HG03378 (cell line): Measurements from ENCODE around the gene SLC27A1.

Experiments used
- ATAC-seq: cut with Tn5 transposase; IDR thresholded peaks from one replicate; pipeline ENCODE4 v1.9.1; 2021; ENCODE audit warnings: mild to moderate bottlenecking, moderate library complexity; ENCODE audit not compliant: unreplicated experiment

The SLC27A1 gene

DNA sequence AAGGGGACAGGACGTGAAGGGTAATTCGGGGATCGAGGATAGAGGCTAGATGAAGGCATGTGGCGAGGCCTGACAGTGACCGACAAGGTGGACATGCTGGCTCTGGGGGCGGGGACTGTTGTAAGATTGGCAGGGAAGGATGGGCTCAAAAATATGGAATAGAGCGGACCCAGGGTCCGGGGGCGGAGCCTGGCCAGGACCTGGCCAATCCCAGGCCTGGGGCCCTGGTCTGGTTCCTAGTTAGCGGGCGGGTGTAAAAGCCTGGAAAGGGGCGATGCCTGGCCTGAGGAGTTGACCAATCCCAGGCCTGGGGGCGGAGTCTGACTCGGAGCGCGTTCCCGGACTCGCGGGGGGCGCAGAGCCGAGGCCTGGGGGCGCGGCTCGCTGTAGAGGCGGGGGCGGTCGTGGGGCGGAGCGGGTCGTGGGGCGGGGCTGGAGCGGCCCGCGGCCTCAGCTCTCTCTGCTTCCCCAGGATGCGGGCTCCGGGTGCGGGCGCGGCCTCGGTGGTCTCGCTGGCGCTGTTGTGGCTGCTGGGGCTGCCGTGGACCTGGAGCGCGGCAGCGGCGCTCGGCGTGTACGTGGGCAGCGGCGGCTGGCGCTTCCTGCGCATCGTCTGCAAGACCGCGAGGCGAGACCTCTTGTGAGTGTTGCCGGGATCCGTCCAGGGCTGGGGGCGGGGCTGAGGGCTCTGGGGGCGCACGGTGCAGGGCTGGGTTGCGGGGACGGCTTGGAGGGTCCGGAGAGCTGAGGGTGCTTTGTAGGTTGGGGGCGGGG lies at the start of gene SLC27A1:
Gene SLC27A1, plus strand, starts transcription at position 457 of the 774 bp plus-strand sequence. Its CDS starts 17 bp downstream, at position 474.
- ATAC-seq, result peak; percentile 67

DNA sequence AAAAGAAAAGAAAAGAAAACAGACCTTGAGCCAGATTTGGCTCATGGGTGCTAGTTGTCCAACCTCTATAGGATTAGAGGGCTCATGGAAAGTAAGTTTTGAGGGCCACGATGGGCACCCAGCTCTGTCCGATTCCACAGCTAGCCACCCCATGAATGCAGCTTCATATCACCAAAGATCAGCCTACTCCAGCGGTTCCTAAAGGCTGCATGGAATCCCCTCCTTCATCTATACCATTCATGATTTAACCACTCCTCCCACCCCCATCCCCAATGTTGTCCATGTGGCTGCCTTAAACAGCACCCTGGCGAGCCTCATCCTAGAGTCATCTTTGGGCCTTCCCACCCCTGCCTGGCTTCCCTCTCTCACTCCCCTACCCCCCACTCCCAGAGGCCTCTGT lies 48.4 kb upstream of the SLC27A1 start:
- no peak for ATAC-seq

DNA sequence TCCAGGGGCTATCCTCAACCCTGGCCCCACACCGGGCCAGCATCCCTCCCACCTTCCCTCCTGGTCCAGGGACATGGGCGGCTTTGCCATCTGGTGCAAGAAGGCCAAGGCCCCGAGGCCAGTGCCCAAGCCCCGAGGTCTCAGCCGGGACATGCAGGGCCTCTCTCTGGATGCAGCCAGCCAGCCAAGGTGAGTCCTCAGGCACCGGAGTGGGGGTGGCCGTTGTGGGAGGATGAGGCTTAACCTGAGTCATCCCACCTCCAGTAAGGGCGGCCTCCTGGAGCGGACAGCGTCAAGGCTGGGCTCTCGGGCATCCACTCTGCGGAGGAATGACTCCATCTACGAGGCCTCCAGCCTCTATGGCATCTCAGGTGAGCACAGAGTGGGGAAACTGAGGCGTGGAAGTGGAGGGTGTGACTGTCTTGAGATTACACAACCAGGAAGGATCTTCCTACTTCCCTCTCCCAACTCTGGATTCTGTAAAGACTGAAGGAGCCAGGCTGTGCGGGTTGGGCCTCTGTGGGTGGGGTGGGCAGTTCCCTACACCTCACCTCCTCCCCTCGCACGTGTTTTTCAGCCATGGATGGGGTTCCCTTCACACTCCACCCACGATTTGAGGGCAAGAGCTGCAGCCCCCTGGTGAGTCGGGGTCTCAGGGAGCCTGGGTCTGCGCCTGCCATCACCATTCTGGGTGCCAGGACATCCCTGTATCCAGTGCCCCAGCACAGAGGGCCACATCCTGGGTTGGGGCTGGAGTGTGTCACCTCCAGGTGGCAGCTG lies 46.7 kb upstream of the SLC27A1 start:
- ATAC-seq, result no peak

DNA sequence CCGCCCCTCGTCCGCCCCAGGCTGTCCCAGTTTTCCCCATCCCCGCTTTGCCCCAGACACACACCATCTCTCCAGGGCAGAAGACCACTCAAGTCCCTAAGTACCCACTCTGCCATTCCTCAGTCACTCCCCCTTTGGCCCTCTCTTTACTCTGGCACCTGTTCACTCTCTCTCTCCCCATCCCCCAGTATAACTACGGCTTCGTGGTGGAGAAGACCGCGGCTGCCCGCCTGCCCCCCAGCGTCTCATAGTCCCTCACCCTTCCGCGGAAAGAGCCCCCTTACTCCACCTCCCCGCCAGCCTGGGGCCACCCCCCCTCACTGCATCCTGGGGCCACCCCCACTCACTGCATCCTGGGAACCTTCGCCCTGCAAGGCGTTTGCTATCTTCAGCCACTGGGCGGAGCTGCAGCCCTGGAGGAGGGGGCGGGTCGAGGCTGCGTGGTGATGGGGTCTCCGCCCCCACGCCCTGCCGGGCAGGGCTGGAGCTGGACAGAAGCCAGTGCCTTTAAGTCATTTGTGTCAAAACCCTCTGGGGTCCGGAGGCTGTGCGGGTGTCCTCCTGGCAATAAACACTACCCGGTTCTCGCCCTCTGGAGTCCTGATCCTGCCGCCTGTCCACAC lies 45.5 kb upstream of the SLC27A1 start:
- ATAC-seq, result no peak

DNA sequence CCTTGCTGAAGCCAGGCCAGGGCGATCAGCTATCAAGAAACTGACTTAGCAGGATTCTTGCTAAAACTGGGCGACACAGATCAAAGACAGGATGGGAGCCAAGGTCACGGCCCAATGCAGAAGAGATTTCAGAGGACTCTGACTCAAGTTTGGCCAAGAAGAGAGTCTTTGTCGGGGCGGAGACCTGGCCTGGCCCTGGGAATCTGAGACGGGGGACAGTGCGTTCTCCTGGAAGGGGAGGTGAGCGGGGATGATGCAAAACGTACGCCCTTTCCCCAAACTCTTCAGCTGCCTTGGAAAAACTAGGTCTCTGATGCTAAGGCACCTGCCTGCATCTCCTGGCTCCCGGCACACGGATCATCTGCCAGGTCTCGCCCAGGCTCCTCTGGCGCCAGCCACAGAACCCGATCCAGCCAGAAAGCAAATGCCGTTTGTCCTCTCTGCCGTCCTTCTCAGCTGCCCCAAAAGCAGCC lies 40.6 kb upstream of the SLC27A1 start:
- ATAC-seq, result no peak

DNA sequence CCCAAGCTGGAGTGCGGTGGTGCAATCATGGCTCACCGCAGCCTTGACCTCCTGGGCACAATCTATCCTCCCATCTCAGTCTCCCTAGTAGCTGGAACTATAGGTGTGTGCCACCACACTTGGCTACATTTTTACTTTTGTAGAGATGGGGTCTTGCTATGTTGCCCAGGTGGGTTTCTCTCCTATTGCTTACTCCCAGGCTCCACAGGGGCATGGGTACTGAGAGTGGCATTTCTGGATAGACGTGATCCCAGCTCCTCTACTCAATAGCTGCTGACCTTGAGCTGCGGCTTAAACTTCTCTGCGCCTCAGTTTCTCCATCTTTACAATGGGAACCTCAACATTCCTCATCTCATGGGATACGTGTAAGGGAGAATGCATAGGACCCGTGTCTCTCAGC lies 38.9 kb upstream of the SLC27A1 start:
- no peak for ATAC-seq

DNA sequence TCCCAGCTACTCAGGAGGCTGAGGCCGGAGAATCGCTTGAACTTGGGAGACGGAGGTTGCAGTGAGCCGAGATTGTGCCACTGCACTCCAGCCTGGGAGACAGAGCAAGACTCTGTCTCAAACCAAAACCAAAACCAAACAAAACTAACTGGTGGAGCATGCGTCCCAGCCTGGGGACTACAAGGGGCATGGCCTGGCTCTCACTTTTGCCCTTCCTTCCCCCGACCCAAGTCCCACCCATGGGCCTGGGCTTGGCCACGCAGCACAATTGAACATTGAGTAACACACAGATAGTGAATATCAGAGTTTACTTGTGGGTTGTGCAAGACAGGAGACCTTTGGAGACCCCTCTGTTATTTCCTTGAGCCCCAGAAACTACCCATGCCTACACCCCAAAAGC lies 35.1 kb upstream of the SLC27A1 start:
- no peak for ATAC-seq

DNA sequence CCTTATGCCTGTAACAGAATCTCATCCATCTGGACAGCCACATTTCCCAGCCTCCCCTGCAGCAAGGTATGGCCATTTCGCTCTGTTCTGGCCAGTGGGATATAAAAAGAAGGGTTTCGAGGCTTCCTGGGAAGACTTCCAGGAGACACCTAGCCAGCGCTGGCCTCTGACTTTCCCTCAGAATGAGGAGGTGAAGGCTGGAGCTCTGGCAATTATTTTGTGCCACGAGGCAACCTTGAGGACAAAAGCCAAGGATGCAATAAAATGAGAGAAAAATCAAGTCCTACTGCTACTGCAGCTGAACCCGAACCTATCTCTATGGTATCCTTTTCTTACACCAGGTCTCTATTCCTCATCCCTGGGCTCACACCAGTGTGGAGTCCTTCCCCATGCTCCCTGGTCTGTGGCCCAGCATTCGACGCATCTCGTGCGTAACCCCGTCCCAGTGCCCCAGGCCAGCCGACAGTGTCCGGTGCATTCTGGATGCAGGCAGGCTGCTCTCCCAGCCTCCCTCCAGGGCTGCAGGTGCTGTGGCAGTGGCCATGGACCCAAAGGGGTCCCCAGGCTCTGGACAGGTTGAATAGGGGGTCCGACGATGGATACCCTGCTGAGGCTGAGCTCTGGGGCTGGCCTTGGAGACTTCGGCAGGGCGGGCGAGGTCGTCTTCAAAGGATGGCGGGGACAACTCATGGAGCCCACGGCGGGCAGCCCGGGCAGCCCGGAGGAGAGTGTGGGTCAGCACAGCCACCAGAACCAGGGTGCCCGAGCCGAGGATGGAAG lies 34.0 kb upstream of the SLC27A1 start:
- no peak for ATAC-seq

DNA sequence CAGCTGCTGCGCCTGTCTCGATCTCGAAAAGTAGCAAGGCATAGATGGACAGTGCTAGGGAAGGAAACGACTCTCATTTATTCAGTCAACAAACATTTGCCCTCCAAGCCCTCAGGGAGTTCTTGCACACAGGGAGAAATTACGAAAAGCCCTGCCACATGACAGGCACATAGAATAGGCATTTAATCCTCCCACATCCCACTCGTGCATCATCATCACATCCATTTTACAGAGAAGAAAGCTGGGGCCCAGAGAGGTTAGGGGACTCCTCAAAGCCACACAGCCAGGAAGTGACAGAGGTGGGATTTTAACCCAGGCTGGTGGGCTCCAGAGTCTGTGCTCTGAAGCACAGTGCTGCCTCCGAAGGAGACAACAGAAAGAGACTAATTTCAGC lies 33.5 kb upstream of the SLC27A1 start:
- ATAC-seq, result no peak

DNA sequence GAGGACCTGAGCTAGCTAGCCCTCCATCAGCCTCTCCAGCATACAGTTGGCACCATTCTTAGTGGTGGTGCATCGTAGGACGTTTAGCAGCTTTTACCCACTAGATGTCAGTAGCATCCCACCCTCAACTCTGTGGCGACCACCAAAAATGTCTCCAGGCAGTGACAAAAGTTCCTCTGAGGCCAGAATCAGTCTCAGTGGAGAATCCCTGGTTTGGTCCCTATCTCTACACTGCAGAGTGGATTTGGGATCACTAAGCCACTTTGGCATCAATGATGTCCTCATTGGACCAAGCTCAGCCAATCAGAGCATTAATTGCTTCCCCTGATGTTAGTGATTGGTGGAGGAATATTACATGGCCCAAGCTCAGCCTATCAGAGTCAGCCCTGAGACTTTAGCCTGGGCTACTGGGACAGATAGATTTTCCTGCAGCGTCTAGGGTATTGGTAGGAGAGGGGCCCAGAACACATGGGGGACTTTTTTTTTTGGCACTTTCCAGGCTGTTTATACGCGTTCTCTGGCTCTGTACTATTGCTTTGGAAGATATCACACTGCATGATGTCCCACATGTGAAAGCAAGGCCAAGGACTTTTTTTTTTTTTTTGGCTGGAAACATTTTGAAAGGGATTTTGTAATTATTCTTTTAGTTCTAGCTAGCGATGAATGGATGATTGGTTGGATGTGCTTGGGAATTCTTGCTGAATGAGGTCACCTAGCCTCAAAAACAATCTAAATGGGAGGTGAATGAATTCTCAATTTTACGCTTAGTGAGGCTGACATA lies 28.9 kb upstream of the SLC27A1 start:
- ATAC-seq, result no peak

DNA sequence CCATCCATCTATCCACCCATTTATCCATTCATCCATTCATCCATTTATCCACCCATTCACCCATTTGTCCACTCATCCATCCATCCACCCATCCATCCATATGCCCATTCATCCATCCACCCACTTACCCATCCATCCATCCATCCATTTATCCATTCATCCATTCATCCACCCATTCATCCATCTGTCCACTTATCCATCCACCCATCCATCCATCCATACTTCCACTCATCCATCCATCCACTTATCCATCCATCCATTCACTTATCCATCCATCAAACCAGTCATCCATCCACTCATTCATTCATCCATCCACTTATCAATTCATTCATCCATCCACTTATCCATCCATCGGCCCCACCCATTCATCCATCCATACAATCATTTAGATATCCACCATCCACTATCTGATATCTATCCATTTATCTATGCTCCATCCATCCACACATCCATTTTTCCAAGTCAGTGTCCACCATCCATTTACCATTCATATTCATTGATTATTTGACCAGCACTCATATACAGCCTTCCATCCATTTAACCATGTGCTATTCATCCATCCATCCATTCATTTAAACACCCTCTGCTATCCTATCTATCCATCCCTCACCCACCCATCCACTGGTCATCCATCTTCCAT lies 24.7 kb upstream of the SLC27A1 start:
- ATAC-seq, result no peak

DNA sequence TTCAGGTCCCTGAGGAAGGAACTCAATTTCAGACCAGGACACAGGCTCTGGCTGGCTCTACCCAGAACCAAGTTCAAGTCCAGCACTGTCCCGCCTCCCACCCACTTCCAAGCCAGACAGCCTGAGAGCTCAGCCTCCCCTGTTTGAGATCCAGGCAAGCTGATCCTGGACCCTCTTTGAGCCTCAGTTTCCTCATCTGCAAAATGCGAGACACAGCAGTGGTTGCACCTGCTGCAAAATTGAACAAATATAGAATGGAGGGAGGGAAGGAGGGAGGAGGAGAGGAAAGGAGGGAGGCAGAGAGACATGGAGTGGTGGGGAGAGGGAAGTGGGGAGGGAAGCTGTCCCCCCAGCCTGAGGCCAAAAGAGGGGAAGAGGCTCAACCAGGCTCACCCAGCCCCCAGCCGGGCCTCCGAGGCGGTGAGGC lies 22.6 kb upstream of the SLC27A1 start:
- no peak for ATAC-seq

DNA sequence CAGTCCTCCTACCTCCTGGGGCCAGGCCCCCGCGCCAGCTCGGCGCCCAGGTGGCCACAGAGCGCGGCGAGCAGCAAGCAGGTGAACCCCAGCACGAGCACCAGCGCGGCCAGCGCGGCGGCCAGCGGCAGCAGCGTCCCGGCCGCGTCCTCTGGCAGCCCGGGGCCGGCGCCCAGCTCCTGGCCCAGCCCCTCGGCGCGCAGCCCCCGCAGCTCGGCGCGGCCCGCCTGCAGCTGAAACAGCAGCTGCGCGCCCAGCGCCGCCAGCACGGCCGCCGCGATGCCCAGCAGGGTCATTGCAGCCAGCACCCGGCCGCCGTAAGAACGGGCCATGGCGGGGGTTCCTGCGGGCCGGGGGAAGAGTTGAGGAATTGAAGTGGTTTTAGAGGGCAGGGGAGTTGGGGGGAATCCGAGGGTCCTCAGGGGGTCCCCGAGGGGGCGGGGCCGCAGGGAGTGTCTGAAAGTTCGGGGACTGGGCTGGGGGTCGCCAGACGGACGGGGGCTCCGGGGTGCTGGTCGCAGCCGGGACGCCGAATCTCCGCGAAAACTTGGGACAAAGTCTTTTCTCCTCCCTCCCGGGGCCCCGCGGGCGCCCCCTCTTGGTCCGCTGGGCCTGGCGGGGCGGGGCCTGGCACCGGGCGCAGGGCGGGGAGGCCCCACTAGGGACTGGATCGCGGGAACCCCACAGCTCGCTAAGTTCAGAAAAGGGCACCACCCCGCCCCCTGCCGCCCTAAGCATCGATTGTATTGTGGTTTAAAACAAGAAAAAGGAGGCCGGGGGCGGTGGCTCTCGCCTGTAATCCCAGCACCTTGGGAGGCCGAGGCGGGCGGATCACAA lies 22.0 kb upstream of the SLC27A1 start, which contains the start of gene TMEM221:
Gene TMEM221, minus strand, starts transcription at position 538 of the 837 bp plus-strand sequence. Its CDS starts 206 bp downstream, at position 332.
- ATAC-seq, result no peak

DNA sequence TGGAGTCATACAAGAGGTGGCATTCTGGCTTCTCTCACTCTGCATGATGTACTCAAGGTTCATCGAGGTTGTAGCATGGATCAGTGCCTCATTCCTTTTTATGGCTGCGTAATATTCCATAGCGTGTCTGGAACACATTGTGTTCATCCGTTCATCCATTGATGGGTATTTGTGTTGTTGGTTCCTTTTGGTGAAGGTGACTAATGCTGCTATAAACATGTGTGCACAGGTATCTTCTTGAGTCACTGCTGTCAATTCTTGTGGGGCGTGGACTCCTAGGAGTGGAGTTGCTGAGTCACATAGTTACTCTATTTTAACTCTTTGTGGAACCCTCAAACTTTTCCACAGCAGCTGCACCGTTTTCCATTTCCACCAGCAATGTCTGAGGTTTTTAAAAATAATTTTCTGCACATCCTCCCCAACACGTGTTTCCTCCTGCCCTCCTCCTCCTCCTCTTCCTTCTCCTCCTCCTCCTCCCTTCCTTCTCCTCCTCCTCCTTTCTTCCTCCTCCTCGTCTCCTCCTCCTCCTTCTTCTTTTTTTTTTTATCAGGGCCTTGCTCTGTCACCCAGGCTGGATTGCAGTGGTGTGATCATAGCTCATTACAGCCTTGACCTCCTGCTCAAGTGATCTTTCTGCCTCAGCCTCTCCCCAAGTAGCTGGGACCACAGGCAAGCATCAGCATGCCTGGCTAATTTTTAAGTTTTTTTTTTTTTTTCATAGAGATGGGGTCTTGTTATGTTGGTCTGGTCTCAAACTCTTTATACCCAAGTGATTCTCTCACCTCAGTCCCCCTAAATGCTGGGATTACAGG lies 19.9 kb upstream of the SLC27A1 start:
- no peak for ATAC-seq

DNA sequence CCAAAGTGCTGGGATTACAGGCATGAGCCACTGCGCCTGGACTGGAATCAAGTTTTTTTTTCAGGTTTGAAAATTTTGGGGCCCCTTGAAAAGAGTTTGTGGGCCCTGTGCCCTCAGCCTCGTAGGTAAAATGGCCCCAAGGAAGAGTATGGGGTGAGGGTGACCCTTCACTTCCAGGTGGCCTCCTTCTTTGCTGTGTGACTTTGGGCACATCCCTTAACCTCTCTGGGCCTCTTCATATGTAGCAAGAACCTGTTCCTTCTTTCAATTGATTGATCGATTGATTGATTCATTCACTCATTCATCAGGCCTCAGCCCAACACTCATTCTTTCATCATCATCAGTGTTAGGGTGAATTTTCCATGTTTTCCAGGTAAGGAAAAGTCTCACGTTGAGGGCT lies 18.5 kb upstream of the SLC27A1 start:
- ATAC-seq, result no peak

DNA sequence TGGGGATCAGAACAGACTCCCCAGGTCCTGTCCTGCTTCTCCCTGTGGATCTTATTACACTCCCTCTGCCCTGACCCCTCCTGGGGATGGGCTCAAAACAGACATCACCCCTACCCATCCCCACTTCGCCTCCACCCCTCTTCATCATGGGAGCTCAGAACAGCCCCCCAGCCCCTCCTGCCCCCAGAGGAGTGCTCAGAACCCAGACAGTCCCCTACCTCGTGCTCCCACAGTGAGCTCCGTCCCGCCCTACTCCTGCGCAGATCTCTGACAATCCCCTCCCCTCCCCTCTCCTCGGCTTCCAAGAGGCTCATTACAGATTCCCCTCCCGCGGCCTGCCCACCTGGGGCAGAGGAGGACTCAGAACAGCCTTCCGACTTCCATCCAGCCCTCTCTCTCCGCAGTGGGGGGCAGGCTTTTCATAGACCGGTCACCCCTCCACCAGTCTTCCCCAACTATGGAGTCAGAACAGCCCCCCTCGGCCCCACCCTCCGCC lies 15.7 kb upstream of the SLC27A1 start:
- no peak for ATAC-seq

DNA sequence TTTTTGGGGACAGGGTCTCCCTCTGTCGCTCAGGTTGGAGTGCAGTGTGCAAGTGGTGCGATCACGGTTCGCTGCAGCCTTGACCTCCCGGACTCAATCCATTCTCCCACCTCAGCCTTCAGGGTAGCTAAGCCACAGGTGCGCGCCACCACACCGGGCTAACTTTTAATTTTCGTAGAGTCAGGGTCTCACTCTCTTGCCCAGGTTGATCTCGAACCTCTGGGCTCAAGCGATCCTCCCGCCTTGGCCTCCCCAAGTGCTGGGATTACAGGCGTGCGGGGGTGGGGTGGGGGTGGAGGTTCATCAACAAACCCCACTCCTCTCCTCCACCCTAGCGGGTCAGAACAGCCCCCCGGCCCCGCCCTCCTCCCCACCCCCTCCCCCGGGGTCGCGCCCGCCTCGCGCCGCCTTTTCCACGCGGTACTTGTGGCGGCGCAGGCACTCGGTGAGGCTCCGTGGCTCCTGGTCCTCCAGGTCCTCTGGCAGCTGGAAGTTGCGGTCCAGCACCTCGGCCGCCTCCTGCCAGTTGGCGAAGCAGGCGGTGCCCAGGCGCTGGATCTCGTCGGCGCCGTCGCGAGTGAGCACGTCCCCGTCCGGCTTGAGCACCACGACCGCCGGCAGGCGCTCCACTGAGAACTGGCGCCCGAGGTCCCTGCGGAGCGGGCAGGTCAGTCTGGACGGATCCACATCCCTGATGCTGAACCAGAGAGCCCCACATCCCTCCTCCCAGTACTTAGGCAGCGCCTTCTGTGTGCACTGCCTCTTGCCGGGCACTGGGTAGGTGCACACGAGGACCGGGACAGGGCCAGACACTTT lies 14.8 kb upstream of the SLC27A1 start:
- no peak for ATAC-seq
